OCI-LY1 (cell line): ENCODE measurements around the gene PCDHA2.
"Not testable (repeated sequence)": the region's sequence is repeated elsewhere in the genome, so short reads cannot be mapped to it uniquely, and the experiment has no call there.

ENCODE experiments used
- CTCF ChIP-seq: fragments of 200-600 bp; sonication (generic), shearing (Covaris generic); IDR thresholded peaks from 2 replicates; pipeline ENCODE4 v1.5.1; 2017; ENCODE audit warnings: mild to moderate bottlenecking, antibody characterized with exemption, low read length, moderate library complexity, mixed read lengths
- EZH2 ChIP-seq: fragments of 200-600 bp; sonication (generic), shearing (Covaris generic); IDR thresholded peaks from 2 replicates; pipeline ENCODE4 v1.8.0; 2017; ENCODE audit warnings: borderline replicate concordance, mixed run types, mild to moderate bottlenecking, antibody characterized with exemption, low read length, moderate library complexity, mixed read lengths

GRCh38 chr5:140802381-140802780 lies 7.7 kb downstream of the PCDHA2 start:
- not testable (repeated sequence) for TF ChIP-seq CTCF, EZH2
